HG02885 (cell line): ENCODE measurements around the gene ZIC1.

ENCODE experiments used
- ATAC-seq: cut with Tn5 transposase; IDR thresholded peaks from one replicate; pipeline ENCODE4 v1.9.1; 2021; ENCODE audit warnings: mild to moderate bottlenecking; ENCODE audit not compliant: unreplicated experiment, poor library complexity

Gene ZIC1

DNA sequence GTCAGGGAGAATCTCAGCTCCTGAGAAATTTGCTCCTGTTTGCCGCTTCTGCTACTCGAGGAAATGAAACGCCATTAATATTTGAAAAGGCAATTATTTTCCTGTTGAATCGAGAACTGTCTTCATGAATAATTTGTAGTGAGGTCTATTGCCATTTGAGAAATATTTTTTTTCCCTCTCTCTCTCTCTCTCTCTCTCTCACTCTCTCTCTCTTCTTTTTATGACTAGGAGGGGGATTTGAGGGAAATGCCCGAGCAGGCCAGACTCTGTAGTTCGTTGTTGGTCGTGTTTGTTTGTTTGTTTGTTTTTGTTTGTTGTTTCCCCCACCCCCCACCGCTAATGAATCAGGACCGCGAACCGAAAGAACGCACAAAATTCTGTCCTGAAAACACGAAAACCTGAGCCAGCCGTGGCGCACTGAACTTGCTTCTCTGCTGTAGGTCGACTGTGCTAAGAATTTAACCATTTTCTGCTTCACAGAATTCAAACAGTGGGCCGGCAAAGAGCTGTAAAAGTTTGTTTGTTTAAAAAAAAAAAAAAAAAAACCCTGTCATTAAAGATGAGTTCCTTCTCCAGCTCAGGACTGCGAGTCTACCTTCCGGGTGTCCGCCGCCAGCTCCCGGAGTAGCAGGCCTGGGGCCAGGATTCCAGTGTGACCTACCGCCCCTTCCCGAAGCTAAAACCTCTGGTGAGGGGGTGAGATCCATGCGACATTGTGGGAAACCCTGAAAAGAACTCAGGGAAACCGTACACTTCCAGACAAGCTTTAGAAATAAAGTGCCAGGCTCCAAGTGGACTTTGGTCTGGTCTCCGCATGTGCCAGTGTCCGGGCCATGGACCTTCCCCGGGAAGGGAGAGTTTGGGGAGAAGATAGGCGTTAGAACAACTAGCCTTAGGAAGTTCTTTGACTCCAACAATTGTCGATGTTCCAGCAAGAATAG lies 15.0 kb upstream of the ZIC1 start:
- no peak for ATAC-seq

- no peak for ATAC-seq
These were observed 14.3 kb upstream of the ZIC1 start for GRCh38 chr3:147394884-147395225.

GRCh38 chr3:147395899-147396711 lies 13.1 kb upstream of the ZIC1 start:
- no peak for ATAC-seq

DNA sequence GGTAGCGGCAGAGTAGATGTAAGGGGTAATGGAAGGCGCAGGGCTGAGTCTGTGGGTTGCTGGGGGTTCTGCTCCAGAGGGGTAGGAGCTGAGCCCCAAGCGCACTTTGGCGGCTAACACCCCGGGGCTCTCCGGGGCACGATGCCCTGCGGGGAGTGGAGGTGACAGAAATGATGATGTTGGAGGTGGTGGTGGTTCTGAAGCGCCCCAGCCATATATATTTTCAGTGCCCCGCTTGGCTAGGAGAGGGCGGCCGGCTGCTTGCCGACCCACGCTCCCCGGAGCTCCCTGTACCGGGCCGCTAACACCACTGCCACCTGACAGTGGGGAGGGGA lies 12.5 kb upstream of the ZIC1 start:
- no peak for ATAC-seq

DNA sequence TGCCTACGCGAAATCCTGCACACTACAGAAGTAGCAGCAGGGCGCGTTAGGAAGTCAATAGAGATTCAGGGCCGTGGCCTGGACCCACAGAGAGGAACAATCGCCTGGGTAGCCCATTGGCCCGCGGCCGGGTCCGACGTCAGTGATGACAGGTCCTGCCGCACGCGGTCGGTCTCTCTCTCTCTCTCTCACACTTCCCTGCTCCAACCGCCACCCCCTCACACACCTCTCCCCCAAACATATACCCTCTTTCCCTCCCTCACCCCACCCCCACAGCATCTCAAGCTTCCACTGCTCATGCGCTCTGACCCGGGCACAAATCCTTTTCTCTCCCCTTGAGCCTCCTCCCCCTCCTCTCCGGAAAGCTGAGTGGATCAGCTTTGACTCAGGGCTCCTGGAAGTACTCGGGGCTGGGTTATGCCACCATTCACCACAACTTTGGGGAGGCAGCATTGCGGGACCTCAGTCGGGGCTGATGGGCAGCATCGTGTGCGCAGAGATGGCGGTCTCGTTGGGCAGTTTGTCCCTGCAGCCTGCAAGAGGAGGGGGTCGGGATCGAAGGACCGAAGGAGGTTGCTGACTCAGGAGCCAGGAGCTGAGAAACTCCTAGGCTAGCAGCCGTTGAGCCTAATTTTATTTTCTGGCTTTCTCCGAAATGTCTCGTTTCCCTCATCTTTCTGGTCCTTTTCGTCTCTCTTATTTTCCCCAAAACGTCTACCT lies 11.8 kb upstream of the ZIC1 start:
- ATAC-seq = no peak

GRCh38 chr3:147397875-147398812 lies 11.0 kb upstream of the ZIC1 start:
- ATAC-seq = no peak

GRCh38 chr3:147398813-147399534 lies 10.2 kb upstream of the ZIC1 start:
- no peak for ATAC-seq

DNA sequence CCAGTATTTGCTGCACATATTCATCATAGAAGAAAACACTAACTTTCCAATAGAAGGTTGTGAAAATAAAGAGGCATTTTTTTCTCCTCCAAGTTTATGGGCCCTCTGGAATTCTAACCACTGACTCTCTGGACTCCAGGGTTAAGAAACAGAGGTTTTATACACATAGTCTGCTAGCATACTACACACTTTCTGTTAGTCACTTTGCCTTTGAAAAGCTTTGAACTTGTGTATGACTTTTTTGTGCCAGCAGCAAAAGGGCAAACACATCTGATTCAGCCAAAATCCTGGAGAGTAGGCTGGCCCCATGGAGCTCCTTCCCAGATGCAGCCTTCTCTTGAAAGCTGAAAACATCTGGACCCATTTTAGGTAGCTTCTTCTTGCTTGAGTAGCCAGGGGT lies 9.1 kb upstream of the ZIC1 start:
- ATAC-seq = no peak

DNA sequence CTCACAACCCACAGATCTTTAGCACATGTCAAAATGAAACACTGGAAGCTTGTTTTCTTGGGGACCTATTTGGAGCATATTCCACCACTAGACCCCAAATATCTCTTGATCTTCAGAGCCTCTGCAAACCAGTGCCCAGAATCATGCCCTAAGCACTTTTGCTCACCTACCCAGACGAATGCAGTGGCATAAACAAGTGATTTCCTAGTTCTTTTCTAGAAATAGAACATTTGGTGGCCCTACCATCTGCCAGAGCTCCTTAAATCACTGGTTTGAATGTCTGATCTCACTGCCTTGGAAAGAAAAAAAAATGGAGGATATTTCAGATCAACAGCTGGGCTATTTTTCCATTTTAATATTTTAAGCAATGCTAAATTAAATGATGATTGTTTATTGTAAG lies 8.2 kb upstream of the ZIC1 start:
- ATAC-seq = no peak

GRCh38 chr3:147401421-147401820 lies 7.7 kb upstream of the ZIC1 start:
- no peak for ATAC-seq

DNA sequence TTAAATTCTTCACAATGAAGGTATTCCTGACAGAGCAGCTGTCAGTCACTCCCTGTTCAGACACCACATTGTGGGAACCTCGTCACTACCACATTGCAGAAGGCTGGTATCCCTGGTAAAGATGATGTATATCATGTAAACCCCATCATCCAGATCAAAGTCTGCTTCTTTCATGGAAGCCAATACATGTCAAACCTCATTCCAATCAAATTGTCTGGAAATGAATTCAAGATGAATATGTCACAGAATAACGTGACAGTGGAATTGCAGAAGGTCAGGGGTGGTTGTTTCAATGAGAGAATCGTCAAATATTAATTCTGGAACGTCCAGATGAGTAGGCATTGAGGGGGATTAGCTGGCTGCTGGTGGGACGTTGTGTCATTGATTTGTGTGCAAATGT lies 7.0 kb upstream of the ZIC1 start:
- ATAC-seq = no peak

GRCh38 chr3:147403511-147403910 lies 5.7 kb upstream of the ZIC1 start:
- ATAC-seq = no peak

GRCh38 chr3:147404000-147404799 lies 5.0 kb upstream of the ZIC1 start:
- no peak for ATAC-seq

GRCh38 chr3:147404800-147405230 lies 4.3 kb upstream of the ZIC1 start:
- ATAC-seq = no peak

DNA sequence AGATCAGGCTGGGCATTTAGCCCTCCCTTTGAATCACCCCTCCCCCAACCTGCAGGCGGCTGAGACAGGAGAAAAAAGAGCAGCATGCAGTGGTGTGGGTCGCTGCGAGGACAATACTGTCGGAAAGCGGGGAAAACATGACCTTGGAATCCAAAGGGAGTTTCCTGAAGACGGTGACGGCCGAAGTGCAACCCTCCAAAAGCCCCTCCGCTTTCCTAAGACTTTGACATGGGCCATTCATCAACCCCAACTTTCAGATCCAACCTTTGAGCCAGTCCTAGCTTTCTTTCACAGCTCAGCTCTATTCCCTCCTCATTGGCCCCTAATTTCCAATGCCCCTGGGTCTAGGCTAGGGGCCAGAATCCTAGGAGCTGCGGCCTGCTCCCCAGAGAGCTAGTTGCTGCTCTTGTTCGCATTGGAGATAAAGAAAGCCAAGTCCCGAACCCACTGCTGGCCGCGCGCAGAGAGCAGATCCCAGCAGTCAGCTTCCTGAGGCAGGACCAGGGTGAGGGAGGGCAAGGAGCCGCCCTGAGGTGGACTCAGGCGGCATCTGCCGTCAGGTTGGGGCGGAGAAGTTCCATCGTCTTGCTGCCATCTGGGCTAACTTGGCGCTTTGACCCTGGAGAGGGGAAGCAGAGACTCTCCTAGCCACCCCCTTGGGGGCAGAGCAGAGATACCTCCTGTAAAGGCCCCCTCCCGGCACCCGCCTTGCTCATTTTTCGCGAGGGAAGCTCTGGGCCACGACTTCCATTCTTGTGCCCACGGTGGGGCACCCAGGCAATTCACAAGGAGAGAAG lies 3.7 kb upstream of the ZIC1 start:
- no peak for ATAC-seq

GRCh38 chr3:147406028-147406931 lies 2.9 kb upstream of the ZIC1 start, which contains the start of gene ZIC4:
Gene ZIC4, minus strand, starts transcription at chr3:147406543. Its CDS starts 3,746 bp downstream, at chr3:147402797.
- ATAC-seq = no peak

- no peak for ATAC-seq
These were observed 2.1 kb upstream of the ZIC1 start for GRCh38 chr3:147407114-147407497.
